CD4-positive, alpha-beta T cell treated with Interleukin-6 for 4 hours (primary cell): ENCODE measurements around the gene MPC1.
A peak's percentile ranks its signal among the peaks of the same experiment; 100 is the strongest.

Experiments
- DNase-seq: peaks from one replicate; pipeline ENCODE4 v3.0.0-alpha.2; 2020; ENCODE audit warnings: mixed read lengths

The MPC1 gene

DNA sequence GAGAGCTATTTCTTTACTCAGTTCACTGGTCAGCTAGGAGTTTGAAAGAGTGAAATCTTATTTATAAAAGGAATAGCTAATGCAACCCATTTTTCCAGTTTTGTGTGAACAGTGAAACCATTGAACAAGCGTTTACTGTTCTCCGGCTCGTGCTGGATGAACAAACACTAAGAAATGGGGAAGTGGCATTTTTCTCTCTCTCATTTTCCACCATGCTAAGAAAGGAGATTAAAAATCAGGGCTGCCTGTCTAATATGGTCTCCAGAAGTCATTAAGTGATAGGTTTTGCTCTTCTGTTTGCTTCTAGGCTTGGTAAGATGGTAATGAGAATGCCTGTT lies 39.6 kb downstream of the MPC1 start:
- DNase-seq: no peak

DNA sequence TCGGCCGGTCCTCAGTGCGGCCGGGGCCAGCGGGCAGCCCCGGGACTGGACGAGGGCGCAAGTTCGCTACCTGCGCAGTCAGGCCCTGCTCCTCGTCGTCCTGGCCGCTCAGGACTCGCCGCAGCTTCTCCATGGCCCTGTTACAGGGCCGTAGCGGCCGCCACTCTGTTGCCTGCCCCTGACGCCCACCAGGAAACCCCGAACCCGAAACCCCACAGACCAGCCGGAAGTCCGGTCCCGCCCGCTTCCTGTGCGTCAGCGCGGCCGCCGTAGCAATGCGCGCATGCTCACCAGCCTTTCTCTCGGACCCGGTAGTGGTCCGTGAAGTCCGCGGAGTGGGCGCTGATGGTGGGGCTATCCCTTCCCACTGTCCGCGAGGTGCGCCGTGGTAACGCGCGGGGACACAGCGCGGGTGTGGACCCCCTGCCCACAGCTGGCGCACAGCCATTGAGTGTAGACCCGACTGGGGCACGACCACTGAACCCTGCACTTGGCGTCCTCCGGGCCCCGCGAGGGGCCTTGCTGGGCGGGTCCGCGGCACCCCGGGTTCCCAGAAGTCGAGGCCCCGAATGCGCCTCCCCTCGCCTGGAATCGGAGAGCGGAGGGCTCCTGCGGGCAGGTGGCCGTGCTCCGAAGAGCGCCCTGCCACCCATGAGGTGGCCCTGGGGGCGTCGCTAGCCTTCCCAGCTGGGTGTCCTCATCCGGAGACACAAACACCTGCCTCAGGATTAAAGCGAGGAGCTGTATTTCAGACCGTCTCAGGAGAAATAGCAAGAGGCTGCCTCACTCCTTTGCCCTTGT lies 40.2 kb downstream of the MPC1 start, which contains the start of gene SFT2D1:
SFT2D1 (minus strand) TSS at position 197 of the 801 bp plus-strand sequence; CDS start at position 133, 64 bp downstream.
- peak; percentile 75 for DNase-seq

DNA sequence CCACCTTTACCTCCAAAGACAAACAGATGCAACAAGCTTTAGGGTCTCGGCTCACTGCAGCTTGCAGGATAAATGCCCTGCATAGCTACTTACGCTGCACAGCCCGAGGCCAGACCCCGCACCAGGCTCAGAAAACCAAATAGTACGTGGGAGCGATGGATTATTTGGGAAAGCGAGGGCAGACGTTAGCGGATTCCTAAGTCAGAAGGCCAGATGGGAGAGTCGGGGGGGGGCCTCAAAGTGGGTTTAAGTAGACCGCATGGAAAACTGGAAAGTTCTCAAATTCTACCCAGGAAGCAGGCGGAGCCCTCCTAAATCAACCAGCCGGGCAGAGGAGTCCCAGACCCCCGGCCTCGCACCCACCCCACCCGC lies 40.8 kb downstream of the MPC1 start:
- peak; percentile 5 for DNase-seq

DNA sequence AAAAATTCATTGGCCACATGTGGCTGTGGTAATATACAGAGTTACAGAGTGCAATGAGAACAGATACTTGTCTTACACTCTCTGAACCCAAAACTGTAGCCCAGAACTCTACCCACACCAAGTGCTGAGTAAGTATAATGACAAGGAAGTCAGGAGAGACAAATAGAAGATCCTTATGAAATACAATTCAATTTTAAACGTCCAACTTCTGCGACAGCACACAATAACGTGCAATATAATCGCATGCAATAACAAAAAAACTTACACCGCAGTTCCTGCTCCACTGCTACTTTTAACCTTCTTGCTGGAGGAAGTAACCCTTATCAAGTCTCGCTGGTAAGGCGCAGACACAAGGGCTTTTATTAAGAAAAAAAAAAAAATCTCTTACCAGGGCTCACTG lies 41.3 kb downstream of the MPC1 start:
- DNase-seq: peak; percentile 15

DNA sequence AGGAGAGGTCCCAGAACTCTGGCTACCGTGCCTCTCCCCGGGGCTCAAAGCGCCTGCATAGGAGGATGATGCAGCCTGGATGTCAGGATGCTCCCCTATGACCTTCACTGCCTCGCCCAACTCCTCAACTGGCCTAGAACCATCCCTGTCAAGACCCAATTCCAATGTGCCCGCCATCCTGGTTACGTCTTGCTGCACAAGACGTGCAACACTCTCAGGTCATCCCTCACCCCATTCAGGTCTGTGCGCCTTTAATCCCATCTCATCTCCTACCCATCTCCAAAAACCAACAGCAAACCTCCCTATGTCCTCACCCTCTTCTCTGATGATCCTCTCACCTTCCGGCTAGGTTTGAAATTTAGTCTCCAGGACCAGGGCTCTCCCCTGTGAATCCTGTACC lies 43.9 kb downstream of the MPC1 start:
- no peak for DNase-seq

DNA sequence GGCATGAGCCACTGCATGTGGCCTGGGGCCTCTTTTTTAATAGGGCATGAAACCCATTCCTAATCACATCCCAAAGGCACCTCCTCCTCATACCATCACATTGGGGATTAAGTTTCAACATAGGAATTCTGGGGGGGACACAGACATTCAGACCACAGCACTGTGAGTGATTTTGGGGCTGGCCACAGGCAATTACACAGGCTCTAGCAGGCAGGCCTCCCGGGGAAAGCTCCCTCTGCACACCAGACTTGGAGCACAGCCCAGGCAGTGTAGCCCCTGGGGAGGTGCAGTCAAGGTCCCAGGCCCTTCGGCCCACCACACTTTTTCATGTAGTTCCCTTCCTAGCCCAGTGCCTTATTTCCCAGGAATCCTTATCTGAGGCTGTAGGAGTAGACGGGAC lies 45.9 kb downstream of the MPC1 start:
- no peak for DNase-seq

DNA sequence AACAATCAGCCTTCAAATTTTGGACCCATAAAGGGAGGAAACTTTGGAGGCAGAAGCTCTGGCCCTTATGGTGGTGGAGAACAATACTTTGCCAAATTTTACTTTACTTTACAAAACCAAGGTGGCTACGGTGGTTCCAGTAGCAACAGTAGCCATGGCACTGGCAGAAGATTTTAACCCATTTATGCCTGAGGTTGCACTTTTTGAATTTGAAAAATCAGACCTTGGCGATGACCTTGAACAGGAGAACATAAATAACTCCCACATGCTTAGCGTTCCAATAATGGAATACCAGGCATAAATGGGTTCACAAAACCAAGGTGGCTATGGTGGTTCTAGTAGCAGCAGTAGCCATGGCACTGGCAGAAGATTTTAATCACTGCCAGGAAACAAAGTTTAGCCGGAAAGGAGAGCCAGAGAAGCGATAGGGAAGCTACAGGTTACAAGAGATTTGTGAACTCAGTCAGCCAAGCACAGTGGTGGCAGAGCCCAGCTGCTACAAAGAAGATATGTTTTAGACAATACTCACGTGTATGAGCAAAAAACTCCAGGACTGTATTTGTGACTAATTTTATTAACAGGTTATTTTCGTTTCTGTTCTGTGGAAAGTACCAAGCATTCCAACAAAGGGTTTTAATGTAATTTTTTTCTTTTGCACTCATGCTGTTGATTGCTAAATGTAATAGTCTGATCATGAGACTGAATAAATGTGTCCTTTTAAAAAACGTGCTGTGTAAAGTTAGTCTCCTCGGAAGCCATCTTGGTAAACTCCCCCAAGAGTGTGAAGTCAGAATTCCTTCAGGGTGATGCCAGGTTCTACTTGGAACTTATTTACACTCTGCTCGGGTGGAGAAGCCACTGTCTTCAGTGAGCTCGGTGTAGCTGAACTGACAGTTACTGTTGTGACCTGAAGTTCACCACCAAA lies 47.1 kb downstream of the MPC1 start:
- DNase-seq: no peak

DNA sequence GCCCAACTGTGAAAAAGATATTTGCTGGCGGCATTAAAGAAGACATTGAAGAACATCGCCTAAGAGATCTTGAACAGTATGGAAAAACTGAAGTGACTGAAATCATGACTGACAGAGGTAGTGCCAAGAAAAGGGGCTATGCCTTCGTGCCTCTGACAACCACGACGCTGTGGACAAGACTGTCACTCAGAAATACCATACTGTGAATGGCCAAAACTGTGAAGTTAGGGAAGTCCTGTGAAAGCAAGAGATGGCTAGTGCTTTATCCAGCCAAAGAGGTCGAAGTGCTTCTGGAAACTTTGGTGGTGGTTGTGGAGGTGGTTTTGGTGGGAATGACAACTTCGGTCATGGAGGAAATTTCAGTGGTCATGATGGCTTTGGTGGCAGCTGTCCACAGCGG lies 47.9 kb downstream of the MPC1 start:
- no peak for DNase-seq

DNA sequence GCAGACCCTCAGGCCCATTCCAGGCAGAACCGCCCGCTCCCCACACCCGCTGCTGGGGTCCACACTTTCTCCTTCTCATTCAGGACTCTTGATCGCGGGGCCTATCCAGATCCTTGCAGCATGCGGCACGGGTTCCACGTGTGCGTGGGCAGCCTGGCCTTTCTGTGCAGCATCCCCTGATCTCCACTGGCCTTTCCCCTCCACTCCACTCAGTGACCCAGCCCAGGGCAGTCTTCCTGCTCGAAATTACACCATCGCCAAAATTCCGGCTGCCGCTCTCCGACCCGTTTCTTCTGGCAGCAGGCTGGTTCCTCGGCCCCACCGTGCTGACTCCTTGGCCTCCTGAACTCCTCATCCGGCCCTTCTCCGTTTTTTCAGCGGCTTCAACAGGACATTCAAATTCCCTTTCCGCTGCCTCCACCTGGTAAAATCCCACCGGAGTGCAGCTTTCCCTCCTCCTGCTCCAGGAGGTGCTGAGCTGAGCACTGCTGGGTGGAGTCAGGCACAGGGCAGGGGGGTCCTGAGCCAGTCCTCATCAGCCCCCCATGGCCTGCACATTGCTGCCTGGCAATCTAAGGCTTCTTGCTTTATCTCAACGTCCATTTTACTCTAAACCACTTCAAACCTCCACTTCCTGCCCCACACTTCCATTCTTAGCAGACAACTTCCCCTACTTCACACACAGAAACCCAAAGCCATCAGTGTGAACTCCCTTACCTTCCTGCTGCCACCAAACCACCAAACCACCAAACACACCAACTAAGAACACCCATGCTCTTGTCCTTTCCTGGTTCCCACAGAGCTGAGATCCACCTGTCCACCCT lies 49.4 kb downstream of the MPC1 start:
- DNase-seq: peak; percentile 6

DNA sequence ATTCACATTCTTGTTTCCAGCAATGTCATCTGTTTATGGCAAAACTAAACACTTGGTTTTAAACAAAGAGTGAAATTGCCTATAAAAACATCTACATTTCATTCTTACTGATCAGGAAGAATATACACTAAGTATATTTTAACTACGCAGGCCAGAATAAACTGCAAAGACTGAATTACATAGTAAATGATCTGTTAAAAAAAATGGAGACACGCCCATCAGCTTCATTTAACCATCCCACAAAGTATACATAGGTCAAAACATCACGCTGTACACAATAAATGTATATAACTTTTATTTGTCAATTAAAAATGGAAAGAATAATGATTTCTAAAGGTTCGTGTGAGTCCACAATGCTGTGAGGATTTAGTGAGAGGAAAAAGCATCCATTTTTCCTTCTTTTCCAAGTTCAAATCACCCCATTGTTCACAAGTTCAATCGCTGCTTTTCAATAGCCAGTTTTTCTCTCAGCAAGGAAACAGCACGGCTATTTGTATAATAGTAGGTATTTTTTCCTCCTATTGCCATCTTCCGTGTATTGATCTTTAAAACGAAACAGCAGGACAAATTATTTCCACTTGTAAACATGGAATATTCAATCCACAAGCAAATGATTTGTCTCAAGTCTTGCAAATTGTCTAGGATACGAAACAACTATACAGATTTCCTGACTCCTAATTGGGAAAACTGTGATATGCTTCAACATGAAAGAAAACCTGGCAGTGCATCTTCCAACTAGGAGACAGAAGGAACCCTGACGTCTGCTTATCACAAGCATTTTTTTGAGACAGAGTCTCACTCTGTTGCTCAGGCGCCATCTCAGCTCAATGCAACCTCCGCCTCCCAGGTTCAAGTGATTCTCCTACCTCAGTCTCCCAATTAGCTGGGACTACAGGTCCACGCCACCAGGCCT lies 51.0 kb downstream of the MPC1 start:
- DNase-seq: no peak

DNA sequence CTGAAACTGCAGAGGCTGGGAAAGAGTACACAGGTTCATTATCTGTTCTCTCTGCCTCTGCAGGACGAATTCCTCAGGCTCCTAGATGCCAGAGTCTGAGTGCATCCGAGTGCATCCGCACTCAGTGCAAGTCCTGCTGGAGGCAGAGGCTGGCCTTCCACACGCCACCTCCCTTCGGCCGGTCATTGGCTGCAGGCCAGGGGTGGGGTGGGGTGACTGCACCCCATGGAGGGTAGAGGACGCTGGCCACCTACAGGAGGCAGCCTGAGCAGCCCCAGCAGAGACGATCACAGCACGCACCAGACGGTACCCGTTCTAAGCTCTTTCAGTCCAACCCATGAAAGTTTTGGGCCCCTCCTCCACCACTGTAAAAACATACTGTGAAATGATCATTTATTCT lies 52.1 kb downstream of the MPC1 start:
- DNase-seq: no peak

DNA sequence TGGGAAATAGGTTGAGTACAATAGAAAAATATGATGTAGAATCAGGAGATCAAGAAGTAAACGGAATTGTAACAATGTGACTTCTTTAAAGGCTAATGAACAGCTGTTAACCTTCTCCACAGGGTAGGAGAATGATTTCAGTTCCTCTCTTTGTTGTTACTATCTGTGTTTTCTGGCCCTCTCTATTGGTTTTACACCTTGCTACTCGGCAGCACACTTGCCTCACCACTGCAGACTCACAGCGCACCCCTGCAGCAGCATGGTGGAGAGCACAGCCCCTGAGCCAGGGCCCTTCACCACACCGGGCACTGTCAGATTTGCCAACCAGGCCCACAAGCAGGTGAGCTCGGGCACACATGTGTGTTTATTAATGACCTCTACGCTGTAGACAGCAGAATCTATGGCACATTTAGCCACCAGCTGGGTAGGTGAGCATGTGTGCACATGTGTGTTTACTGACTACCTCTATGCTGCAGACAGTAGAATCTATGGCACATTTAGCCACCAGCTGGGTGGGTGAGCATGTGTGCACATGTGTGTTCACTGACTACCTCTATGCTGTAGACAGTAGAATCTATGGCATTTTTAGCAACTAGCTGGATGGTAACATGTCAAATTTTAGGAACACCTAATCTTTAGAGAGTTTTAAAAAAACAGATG lies 57.2 kb downstream of the MPC1 start:
- no peak for DNase-seq

DNA sequence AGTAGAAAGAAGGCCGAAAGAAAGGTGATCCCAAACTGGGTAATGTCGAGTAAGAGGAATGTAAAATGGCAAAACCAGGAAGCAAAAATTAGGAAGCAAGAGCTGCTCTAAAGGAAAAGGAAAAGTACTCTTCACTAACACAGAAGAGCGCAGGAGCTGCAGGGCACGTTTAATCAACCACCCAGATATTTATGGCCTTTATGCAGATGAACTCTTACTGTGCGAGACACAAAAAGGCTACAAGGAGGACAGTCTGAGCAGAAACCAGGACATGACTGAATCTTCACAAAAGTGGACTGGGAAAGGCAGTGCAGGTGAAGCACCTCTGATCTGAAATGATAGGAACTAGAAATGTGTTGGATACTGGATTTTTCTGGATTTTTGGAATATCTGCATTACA lies 59.3 kb downstream of the MPC1 start:
- no peak for DNase-seq

DNA sequence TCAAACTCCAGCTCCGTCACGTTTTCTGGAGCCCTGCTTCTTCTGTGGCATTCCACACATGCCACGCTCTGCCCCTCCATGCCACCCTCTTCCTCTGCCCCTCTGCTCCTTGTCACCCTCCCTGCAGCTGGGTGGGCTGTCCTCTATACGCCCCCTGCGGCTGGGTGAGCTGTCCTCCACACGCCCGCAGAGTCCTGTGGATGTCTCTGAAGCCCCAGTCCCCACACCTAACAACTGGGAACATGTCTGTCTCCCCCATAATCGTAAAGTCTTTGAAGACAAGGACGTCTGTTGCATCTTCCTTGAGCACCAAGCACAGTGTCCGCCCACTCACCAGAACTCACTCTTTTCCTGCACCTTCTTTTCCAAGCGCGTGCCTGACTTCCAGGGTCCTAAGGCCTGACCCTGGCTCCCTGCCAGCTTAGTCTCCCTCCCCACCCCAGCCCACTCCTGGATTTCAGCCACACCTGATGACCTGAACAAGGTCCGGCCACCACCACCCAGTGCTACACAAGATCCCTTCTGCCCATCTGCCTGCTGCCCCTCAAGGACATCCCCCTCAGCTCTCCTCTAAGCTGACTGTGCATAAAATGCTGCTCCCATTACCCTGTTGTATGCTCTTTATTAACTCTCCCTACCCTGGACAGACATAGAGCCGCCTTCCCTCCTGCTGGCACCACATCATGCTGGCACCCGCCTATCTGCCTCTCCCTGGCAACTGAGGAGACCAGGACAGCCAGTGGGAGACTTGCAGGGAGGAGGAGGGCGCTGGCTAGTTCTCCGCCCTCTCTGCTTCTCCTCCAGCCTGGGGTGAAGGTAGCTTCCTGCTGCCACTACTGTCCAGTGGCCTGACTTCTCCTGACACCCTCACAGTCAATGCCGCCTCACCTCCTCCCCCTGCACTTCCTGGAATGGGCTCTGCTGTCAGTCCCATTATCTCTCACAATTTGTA lies 63.8 kb downstream of the MPC1 start:
- no peak for DNase-seq

DNA sequence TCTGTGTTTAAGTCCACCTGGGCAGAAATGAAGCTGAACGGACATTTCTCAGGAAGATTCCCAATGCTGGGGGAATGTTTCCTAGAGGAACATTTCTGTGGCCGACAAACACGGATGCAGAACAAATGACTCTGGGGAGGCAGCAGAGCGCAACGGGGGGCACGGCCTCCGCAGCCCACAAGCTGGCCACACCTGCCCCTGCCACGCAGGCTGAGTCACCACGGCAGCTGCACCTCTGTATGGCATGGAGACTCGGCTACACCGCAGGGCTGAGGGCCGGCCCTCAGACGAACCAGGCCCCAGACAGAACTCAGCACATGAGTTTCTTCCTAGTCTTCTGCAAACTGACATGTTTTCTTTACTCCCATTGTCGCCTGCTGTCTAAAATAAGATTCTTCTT lies 64.5 kb downstream of the MPC1 start:
- DNase-seq: no peak

DNA sequence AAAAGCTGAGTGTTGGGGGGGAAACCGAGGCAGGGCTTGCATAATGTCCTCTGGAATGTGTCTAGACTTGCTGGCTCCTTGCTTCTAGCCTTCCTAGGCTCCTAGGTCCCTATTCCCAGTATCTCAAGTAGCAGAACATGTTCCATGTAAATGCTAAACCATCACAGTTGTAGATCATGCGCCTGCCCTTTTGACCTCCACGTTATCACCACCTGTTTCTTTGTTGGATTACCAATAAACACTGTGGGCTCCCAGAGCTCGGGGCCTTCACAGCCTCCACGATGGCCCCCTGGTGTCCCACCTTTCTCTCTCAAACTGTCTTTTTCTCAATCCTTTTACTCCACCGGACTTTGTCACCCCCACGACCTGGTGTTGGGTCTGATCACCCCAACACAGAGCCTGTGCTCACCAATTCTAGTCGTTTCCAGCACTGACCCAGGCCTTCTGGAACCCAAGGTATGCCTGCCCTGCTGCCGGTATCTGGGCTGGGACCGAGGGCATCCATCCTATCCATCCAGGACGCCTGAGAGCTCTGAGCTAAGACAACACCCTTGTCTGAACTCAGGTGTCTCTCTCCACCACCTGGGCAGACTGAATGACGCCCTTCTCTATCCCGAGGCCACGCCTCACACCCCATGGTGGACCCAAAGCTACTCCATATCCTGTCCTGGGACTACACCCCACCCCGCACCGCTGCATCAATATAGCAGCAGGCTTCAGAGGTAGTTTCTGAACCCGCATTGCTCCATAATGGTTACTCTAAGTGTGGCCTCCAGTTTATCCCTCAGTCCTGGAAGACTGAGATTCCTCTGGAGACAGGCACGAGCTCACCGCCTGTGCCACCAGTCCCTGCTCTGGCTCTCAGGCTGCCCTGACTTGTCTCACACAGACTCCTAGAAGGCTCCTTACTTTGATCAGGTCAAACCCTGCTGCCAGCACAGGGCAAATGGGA lies 65.2 kb downstream of the MPC1 start:
- DNase-seq: no peak

DNA sequence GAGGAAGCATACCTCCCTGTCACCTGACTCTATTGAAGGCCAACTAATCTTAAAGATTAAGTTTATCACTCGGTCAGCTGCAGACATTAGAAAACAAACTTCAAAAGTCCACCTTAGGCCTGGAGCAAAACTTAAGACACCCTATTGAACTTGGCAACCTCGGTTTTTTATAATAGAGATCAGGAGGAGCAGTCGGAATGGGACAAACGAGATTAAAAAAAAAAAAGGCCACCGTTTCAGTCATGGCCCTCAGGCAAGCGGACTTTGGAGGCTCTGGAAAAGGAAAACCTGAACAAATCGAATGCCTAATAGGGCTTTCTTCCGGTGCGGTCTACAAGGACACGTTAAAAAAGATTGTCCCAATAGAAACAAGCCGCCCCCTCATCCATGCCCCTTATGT lies 67.3 kb downstream of the MPC1 start:
- no peak for DNase-seq
